ENCODE data around the gene ZNF492. TPM values are rescaled to one million over a fixed set of nuclear protein-coding genes. Genes with fewer than 3 reads are reported as not detected.
"Not testable (repeated sequence)": the region's sequence is repeated elsewhere in the genome, so short reads cannot be mapped to it uniquely, and the experiment has no call there.

The ZNF492 gene
- total RNA-seq, 1 donor from 2014 or later: not detected

DNA sequence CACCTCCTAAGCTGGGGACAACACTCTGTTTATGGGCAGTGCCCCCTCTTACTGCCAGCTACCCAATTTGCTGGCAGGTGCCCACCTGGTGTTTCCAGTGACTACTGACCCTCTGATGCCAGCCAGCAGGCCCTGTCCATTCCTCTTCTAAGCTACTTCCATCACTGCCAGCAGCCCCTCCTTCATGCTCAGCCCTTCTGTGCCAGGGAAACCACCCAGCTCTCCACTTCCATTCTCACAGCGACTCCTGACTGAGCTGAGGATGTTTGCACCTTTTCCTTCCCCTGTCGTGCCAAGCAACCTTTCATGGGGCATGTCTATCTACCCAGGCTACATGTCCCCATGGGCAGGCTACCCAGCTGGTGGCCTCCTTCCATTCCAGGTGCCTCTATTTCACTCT, 24.0 kb upstream of the ZNF492 start:
- Mint-ChIP-seq H3K4me1 (ENCODE audit: low read depth) (no peaks in the 10 kb centered on the region), H3K27me3 (no peaks in the 10 kb centered on the region), H3K36me3 (ENCODE audit: insufficient read depth) (peaks cover 5% of the 10 kb centered on the region), H3K27ac (no peak overlapping the region), H3K4me3 (ENCODE audit: low read depth) (no peak overlapping the region), H3K9me3 (ENCODE audit: low read depth) (peaks cover 53% of the 10 kb centered on the region)
- no peak for DNase-seq (ENCODE audit: low spot score, unreplicated experiment)
- TF ChIP-seq, protein P1, sequence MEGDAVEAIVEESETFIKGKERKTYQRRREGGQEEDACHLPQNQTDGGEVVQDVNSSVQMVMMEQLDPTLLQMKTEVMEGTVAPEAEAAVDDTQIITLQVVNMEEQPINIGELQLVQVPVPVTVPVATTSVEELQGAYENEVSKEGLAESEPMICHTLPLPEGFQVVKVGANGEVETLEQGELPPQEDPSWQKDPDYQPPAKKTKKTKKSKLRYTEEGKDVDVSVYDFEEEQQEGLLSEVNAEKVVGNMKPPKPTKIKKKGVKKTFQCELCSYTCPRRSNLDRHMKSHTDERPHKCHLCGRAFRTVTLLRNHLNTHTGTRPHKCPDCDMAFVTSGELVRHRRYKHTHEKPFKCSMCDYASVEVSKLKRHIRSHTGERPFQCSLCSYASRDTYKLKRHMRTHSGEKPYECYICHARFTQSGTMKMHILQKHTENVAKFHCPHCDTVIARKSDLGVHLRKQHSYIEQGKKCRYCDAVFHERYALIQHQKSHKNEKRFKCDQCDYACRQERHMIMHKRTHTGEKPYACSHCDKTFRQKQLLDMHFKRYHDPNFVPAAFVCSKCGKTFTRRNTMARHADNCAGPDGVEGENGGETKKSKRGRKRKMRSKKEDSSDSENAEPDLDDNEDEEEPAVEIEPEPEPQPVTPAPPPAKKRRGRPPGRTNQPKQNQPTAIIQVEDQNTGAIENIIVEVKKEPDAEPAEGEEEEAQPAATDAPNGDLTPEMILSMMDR (IDR thresholded peaks at IDR 0.05; ENCODE audit: unreplicated experiment): no peak

DNA sequence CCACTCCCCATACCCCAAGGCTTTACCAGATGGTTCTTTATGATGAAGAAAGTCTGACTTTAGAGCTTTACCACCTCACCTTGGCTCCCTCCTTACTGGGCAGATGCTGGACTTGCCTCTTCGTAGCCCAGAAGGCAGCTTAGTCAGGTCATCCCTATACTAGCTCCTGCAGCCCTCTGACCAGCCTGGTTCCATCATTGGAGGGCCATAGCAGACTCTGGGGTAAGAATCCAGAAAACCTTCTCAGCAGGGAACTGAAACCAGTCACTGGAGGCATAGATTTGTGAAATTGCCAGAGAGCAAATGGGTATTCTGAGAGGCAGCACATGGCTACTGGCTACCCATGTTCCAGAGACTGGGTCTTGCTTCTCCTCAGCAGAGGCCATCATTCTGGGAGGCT, 21.8 kb upstream of the ZNF492 start:
- H3K4me1 Mint-ChIP-seq (ENCODE audit: low read depth): no peaks in the 10 kb centered on the region
- TF ChIP-seq, protein P1 (IDR thresholded peaks at IDR 0.05; ENCODE audit: unreplicated experiment): no peak
- no peak overlapping the region for H3K27ac Mint-ChIP-seq
- DNase-seq (ENCODE audit: low spot score, unreplicated experiment): no peak
- no peaks in the 10 kb centered on the region for H3K36me3 Mint-ChIP-seq (ENCODE audit: insufficient read depth)
- H3K4me3 Mint-ChIP-seq (ENCODE audit: low read depth): no peak overlapping the region
- no peaks in the 10 kb centered on the region for H3K27me3 Mint-ChIP-seq
- H3K9me3 Mint-ChIP-seq (ENCODE audit: low read depth): peaks cover 52% of the 10 kb centered on the region

DNA sequence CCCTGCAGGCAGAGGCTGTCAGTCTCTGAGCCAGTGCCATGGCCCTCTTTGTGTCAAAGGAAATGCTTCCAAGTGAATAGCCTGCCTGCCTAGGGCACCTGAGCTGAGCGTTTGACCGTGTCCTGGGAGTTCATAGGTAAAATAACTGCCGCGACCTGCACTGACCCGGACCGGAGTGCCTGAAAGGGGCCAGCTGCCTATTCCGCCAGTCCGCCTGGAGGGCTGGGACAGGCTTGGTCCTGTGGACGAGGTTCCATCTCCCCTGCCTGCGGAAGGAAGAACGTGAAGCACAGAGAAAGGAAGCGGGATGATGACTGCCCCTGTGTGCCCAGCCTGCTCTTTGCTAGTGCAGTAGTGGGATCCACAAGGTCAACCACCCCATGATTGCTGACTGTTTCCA, 17.5 kb upstream of the ZNF492 start:
- peaks cover 1% of the 10 kb centered on the region for H3K36me3 Mint-ChIP-seq (ENCODE audit: insufficient read depth)
- no peak for DNase-seq (ENCODE audit: low spot score, unreplicated experiment)
- no peaks in the 10 kb centered on the region for H3K4me1 Mint-ChIP-seq (ENCODE audit: low read depth)
- H3K27ac Mint-ChIP-seq: no peak overlapping the region
- H3K9me3 Mint-ChIP-seq (ENCODE audit: low read depth): peaks cover 37% of the 10 kb centered on the region
- TF ChIP-seq, protein P1 (IDR thresholded peaks at IDR 0.05; ENCODE audit: unreplicated experiment): no peak
- no peak overlapping the region for H3K4me3 Mint-ChIP-seq (ENCODE audit: low read depth)
- H3K27me3 Mint-ChIP-seq: no peaks in the 10 kb centered on the region

DNA sequence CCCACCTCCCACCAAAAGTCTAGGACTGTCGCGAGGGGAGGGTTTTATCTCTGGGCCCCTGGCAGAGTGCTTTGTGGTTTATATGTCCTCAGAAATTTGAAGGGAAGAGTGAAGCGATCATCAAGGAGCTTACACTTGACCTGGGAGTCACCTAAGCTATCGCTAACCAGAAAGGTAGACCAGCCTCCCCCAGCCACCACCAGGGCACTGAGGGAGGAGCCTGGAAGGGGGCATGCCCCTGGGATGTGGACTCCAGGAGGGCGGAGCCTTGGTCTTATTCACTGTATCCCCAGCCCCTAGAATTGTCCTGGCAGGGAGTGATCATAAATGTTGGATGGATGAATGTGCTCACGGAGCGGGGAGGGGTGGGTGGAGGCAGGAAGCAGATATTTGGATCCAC, 16.9 kb upstream of the ZNF492 start:
- not testable (repeated sequence) for H3K4me3 Mint-ChIP-seq (ENCODE audit: low read depth); H3K27me3 Mint-ChIP-seq; H3K27ac Mint-ChIP-seq; H3K4me1 Mint-ChIP-seq (ENCODE audit: low read depth); H3K36me3 Mint-ChIP-seq (ENCODE audit: insufficient read depth); DNase-seq (ENCODE audit: low spot score, unreplicated experiment)
- peaks cover 36% of the 10 kb centered on the region for H3K9me3 Mint-ChIP-seq (ENCODE audit: low read depth)

DNA sequence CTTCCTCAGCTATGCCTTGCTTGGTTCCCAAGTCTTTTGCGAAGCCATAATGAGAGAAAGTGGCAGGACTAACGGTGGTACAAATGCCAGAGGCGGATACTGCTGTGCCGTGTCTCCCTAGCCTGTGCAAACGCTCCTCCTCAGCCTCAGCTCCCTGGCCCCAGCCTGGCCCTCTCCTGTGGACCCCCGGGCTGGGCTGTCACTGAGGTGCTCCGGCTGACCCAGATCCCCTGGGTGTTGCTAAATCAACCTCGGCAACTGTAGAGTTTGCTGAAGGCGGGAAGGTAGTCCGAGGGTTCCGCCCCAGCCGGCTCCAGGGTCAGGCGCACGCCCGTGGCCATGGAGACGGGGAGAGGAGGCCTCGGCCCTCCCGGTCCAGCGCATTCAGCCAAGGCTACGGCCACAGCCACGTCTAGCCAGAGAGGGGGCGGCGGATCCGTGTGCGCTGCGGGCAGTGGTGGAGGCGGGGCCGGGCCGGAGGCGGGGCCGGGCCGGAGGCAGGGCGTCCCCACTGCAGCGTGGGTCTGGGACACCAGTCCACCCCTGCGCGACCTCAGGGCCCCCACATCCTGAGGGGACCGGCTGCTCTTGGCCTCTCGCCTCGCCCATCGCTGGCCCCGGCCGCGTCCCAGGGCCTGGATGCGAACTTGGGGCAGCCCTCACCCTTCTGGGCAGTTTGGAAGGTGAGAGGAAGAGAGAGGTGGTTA, 16.4 kb upstream of the ZNF492 start:
- TF ChIP-seq, protein P1 (IDR thresholded peaks at IDR 0.05; ENCODE audit: unreplicated experiment): no peak
- no peak overlapping the region for H3K4me3 Mint-ChIP-seq (ENCODE audit: low read depth)
- DNase-seq (ENCODE audit: low spot score, unreplicated experiment): no peak
- peaks cover 1% of the 10 kb centered on the region for H3K36me3 Mint-ChIP-seq (ENCODE audit: insufficient read depth)
- H3K9me3 Mint-ChIP-seq (ENCODE audit: low read depth): peaks cover 32% of the 10 kb centered on the region
- H3K27ac Mint-ChIP-seq: no peak overlapping the region
- no peaks in the 10 kb centered on the region for H3K27me3 Mint-ChIP-seq
- H3K4me1 Mint-ChIP-seq (ENCODE audit: low read depth): no peaks in the 10 kb centered on the region

DNA sequence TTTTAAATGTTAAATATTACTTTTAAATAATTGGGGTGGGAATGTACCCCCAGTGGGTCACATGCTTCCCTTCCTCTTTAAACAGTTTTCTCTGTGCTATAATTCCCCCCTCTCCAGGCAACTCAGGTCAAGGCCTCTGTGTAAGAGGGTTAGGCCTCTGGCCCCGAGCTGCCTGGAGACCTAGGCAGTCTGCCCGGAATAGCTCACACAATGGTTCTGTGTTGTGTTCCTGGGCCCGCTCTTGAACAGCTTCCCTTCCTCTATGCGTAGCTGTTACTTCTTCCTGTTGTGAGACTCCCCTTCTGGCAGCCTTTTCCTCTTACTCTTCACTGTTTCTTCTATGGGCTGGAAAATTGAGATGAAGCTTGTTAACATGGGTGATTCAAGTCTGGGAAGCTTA, 14.8 kb upstream of the ZNF492 start:
- Mint-ChIP-seq H3K9me3 (ENCODE audit: low read depth) (peaks cover 28% of the 10 kb centered on the region), H3K27ac (no peak overlapping the region)

More for the DNA sequence above, 14.8 kb upstream of the ZNF492 start:
- TF ChIP-seq, protein P1 (IDR thresholded peaks at IDR 0.05; ENCODE audit: unreplicated experiment): no peak
- Mint-ChIP-seq H3K4me1 (ENCODE audit: low read depth) (no peaks in the 10 kb centered on the region), H3K27me3 (no peaks in the 10 kb centered on the region), H3K36me3 (ENCODE audit: insufficient read depth) (peaks cover 1% of the 10 kb centered on the region), H3K4me3 (ENCODE audit: low read depth) (no peak overlapping the region)
- DNase-seq (ENCODE audit: low spot score, unreplicated experiment): no peak

All from progenitor cell of endocrine pancreas (in vitro differentiated cells).